Endothelial cell of umbilical vein (primary cell): ENCODE measurements around the gene DDX23. TPM values are rescaled to one million over a fixed set of nuclear protein-coding genes. Genes with fewer than 3 reads are reported as not detected.
A peak's percentile ranks its signal among the peaks of the same experiment; 100 is the strongest.

Source experiments
- BruUV-seq: library from RNA; stranded (reverse); fragments of 400-500 nt; replicated peaks from 2 replicates; lab custom pipeline; 2021; lab: Mats Ljungman, UMichigan
- CTCF ChIA-PET: fragments of 300-600, 350-600 bp; sonication (Branson Sonifier 250); formaldehyde crosslinking; loops from one replicate; lab custom pipeline; 2021; ENCODE audit warnings: antibody characterized with exemption, inconsistent platforms; lab: Charles Lee
- POLR2A ChIA-PET: fragments of 300-600, 350-600 bp; sonication (Branson Sonifier 250); formaldehyde crosslinking; loops from one replicate; lab custom pipeline; 2021; ENCODE audit warnings: antibody characterized with exemption, inconsistent platforms; lab: Charles Lee
- DNase-seq: peaks from one replicate; pipeline ENCODE4 v3.0.0-alpha.2; 2011; ENCODE audit warnings: low read depth, low spot score
- FAIRE-seq: peaks from 2 replicates; lab custom pipeline; 2011; peaks lifted over from hg19 to GRCh38; lab: Jason Lieb, UNC
- H2AFZ ChIP-seq: 2 replicates; pipeline ENCODE4 v1.6.0; 2012; ENCODE audit warnings: low read depth, low read length, control low read depth, inconsistent platforms
- H3K27ac ChIP-seq: 2 replicates; pipeline ENCODE4 v1.5.1; 2011; ENCODE audit warnings: low read depth, mild to moderate bottlenecking, control low read depth, low read length, moderate library complexity; ENCODE audit not compliant: insufficient read depth
- H3K27me3 ChIP-seq, 2 experiments: 2 replicates each; pipeline versions ENCODE4 v1.6.0 to v1.6.1; 2011; ENCODE audit warnings: low read length in 2 of 2, mixed read lengths in 1 of 2; ENCODE audit not compliant: control insufficient read depth in 2 of 2, insufficient read depth in 2 of 2
- H3K36me3 ChIP-seq, 2 experiments: 2 replicates in 1 of 2; 3 replicates in 1 of 2; pipeline ENCODE4 v1.5.1; 2011; ENCODE audit warnings: low read length in 2 of 2, mild to moderate bottlenecking in 1 of 2, moderate library complexity in 1 of 2; ENCODE audit not compliant: control insufficient read depth in 2 of 2, insufficient read depth in 2 of 2; ENCODE audit errors: extremely low read depth in 1 of 2
- H3K4me1 ChIP-seq: 3 replicates; pipeline ENCODE4 v1.5.1; 2011; ENCODE audit warnings: mild to moderate bottlenecking, low read length; ENCODE audit not compliant: control insufficient read depth, insufficient read depth; ENCODE audit errors: extremely low read depth
- H3K4me2 ChIP-seq: 2 replicates; pipeline ENCODE4 v1.6.1; 2011; ENCODE audit warnings: low read length, control low read depth, mixed read lengths; ENCODE audit not compliant: insufficient read depth
- H3K4me3 ChIP-seq, 3 experiments: fragments of 200-600 bp in 1 of 3; sonication (generic), shearing (Covaris generic) in 1 of 3; replicated peaks in 1 of 3; 2 replicates each; pipeline ENCODE4 v1.5.1; 2011 to 2016; ENCODE audit warnings: control low read depth in 3 of 3, low read length in 3 of 3, mild to moderate bottlenecking in 2 of 3, inconsistent platforms in 1 of 3, low read depth in 1 of 3, moderate library complexity in 1 of 3; ENCODE audit not compliant: insufficient read depth in 1 of 3
- H3K79me2 ChIP-seq: 2 replicates; pipeline ENCODE4 v1.6.0; 2012; ENCODE audit warnings: low read length, inconsistent platforms; ENCODE audit not compliant: control insufficient read depth, insufficient read depth
- H3K9ac ChIP-seq: replicated peaks from 2 replicates; pipeline ENCODE3; 2011; ENCODE audit warnings: low read length, control low read depth; ENCODE audit not compliant: insufficient read depth; ENCODE audit errors: extremely low read depth
- H3K9me1 ChIP-seq: replicated peaks from 3 replicates; pipeline ENCODE4 v1.6.0; 2011; ENCODE audit warnings: mild to moderate bottlenecking, low read length; ENCODE audit not compliant: control insufficient read depth, insufficient read depth; ENCODE audit errors: extremely low read depth
- H3K9me3 ChIP-seq: replicated peaks from 2 replicates; pipeline ENCODE4 v1.5.1; 2012; ENCODE audit warnings: low read length, inconsistent platforms; ENCODE audit not compliant: control insufficient read depth, insufficient read depth
- H4K20me1 ChIP-seq: replicated peaks from 2 replicates; pipeline ENCODE3; 2011; ENCODE audit warnings: mild to moderate bottlenecking, low read length; ENCODE audit not compliant: control insufficient read depth, insufficient read depth; ENCODE audit errors: extremely low read depth
- EZH2 ChIP-seq: IDR thresholded peaks from 2 replicates; pipeline ENCODE4 v1.6.1; 2012; ENCODE audit warnings: borderline replicate concordance, low read depth, mild to moderate bottlenecking, moderate library complexity, low read length, inconsistent platforms; ENCODE audit not compliant: severe bottlenecking
- FOS ChIP-seq: IDR thresholded peaks from 2 replicates; pipeline ENCODE4 v1.6.1; 2011; ENCODE audit warnings: mild to moderate bottlenecking, low read length, moderate library complexity, borderline replicate concordance; ENCODE audit not compliant: insufficient read depth
- GATA2 ChIP-seq: IDR thresholded peaks from 2 replicates; pipeline ENCODE4 v1.7.0; 2011; ENCODE audit warnings: low read depth, mild to moderate bottlenecking, moderate library complexity, mixed read lengths, low read length; ENCODE audit not compliant: insufficient read length, insufficient read depth
- JUN ChIP-seq: IDR thresholded peaks from 2 replicates; pipeline ENCODE4 v1.6.1; 2011; ENCODE audit warnings: borderline replicate concordance, low read depth; ENCODE audit not compliant: insufficient read length, insufficient read depth
- MAX ChIP-seq: IDR thresholded peaks from 2 replicates; pipeline ENCODE4 v1.6.1; 2011; ENCODE audit not compliant: insufficient read depth, insufficient read length
- MYC ChIP-seq: IDR thresholded peaks from one replicate; pipeline ENCODE4 v1.6.1; 2011; ENCODE audit warnings: mild to moderate bottlenecking, low read depth, low read length
- POLR2A ChIP-seq: IDR thresholded peaks from 2 replicates; pipeline ENCODE4 v1.6.1; 2012; ENCODE audit warnings: low read depth, mild to moderate bottlenecking, control low read depth, low read length
- POLR2AphosphoS5 ChIP-seq: IDR thresholded peaks from 2 replicates; pipeline ENCODE4 v1.6.1; 2012; ENCODE audit warnings: low read depth, mild to moderate bottlenecking, control low read depth, low read length, moderate library complexity; ENCODE audit not compliant: insufficient read depth
- dilution Hi-C: fragments of 300-500 bp; cut with MboI; formaldehyde crosslinking; loops from one replicate; pipeline ENCODE4 v1.15.0; 2019; ENCODE audit warnings: low sequenced_read_pairs; ENCODE audit not compliant: extremely low pct_ligation_motif_present
- intact Hi-C: fragments of 100-400 bp; cut with micrococcal nuclease; formaldehyde crosslinking; loops from one replicate; pipeline ENCODE4 v1.10.0; 2022
- polyA plus RNA-seq, 4 experiments: library from polyadenylated mRNA; depleted of rRNA in 3 of 4; stranded (reverse) in 3 of 4; unstranded in 1 of 4; fragments of >200 nt; gene quantifications; 2 replicates each; pipeline versions ENCODE4 v1.2.1 to v1.2.3, GENCODE V29; 2011 to 2012; ENCODE audit warnings: missing spikeins in 1 of 4
- total RNA-seq: library from RNA; stranded (reverse); gene quantifications from 2 replicates; pipeline ENCODE4 v1.2.3, GENCODE V29; 2021
- TF ChIP-seq, protein P1 (sequence below), 2 donors: IDR thresholded peaks; 1 replicate in 1 of 2; 2 replicates in 1 of 2; pipeline ENCODE4 v1.5.1; 2011; ENCODE audit warnings: low read length in 2 of 2, mild to moderate bottlenecking in 2 of 2, moderate library complexity in 2 of 2, control low read depth in 1 of 2, inconsistent platforms in 1 of 2, low read depth in 1 of 2; ENCODE audit not compliant: insufficient read depth in 1 of 2; ENCODE audit errors: extremely low read depth in 1 of 2

DDX23 gene
- total and polyA plus RNA-seq, 2 donors (not counting 3 experiments of a cell fraction or from before 2014, with no cell fraction given), result 56.0 to 107 TPM

DNA sequence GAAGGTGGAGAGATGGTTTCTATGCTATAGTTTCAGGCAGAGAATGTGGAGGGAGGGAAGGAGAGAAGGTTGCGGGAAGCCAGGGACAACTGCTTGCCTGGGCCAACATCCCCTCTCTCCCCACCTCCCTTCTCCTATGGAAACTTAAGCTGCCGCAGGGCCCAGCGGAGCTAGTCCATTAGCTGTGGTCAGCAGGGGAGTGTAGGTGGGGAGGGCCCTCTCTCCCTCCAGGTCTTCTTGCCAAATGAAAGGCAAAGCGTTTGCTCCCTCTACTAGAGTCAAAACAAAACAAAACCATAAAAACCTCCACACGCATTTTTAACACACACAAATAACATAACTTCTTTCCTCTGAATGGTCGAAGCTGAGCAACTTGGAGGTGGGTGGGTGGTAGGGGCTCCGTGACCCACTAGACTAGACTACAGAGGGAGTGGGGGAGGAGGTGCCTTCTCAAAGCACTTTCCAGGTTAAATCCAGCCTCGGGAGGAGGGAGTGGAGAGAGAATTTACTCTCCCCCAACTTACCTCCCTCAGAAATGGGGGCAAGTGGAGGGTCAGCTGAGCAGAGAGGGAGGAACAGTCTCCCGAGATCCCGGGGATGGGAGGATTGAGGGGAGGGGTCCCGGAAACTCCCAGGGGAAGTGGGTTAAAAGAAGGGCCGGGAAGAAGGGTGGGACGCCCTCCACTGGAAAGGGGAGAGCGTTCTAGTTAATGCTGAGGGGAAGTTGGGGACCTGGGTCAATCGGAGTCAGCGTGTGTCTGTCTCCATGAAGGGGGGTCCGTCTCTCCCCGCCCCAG is 38.3 kb downstream of the DDX23 start:
- POLR2A ChIA-PET, result no interaction called here
- H3K4me1 ChIP-seq, result peaks cover 20% of the 10 kb centered on the region
- H3K27ac ChIP-seq, result no peak overlapping the region
- CTCF ChIA-PET, result interaction anchor here (1.5 to 2.6 kb wide), 3 partner anchors 8 to 33 kb away, joined by 4 to 12 read pairs (median 7); partner anchors contain the start of gene ADCY6
- no peaks in the 10 kb centered on the region for H3K79me2 ChIP-seq
- BruUV-seq, result no TSS peak
- dilution Hi-C loops (no loop called here), intact Hi-C loops (loop anchor here (2.0 kb wide), 1 partner anchor 77 kb away; no protein-coding TSS in a partner anchor)
- H3K36me3 ChIP-seq, result no peaks in the 10 kb centered on the region
- peak overlapping the region; percentile 68 for H3K4me2 ChIP-seq
- peak overlapping the region; percentile 49 for H2AFZ ChIP-seq
- TF ChIP-seq POLR2A (no peak), MYC (no peak), EZH2 (no peak), MAX (no peak), FOS (no peak), GATA2 (no peak), POLR2AphosphoS5 (no peak), JUN (no peak)
- TF ChIP-seq, protein P1, sequence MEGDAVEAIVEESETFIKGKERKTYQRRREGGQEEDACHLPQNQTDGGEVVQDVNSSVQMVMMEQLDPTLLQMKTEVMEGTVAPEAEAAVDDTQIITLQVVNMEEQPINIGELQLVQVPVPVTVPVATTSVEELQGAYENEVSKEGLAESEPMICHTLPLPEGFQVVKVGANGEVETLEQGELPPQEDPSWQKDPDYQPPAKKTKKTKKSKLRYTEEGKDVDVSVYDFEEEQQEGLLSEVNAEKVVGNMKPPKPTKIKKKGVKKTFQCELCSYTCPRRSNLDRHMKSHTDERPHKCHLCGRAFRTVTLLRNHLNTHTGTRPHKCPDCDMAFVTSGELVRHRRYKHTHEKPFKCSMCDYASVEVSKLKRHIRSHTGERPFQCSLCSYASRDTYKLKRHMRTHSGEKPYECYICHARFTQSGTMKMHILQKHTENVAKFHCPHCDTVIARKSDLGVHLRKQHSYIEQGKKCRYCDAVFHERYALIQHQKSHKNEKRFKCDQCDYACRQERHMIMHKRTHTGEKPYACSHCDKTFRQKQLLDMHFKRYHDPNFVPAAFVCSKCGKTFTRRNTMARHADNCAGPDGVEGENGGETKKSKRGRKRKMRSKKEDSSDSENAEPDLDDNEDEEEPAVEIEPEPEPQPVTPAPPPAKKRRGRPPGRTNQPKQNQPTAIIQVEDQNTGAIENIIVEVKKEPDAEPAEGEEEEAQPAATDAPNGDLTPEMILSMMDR (IDR thresholded peaks at IDR 0.05; ENCODE audit: extremely low read depth in 1 of 2, insufficient read depth in 1 of 2, low read depth in 1 of 2, low read length in 2 of 2), result no peak
- no peaks in the 10 kb centered on the region for H3K9me3 ChIP-seq
- H3K4me3 ChIP-seq, result peak overlapping the region; percentile 45 to 63 (median 54)
- DNase-seq (no peak), FAIRE-seq (no peak)
- H3K27me3 ChIP-seq, result no peaks in the 10 kb centered on the region
- H3K9ac ChIP-seq, result peak overlapping the region; percentile 47
- no peaks in the 10 kb centered on the region for H4K20me1 ChIP-seq
- no peaks in the 10 kb centered on the region for H3K9me1 ChIP-seq
